ELF-1 (cell line): ENCODE results near the gene CLEC3A.

Experiments used
- DNase-seq: peaks from one replicate; pipeline ENCODE4 v3.0.0-alpha.2; 2016; ENCODE audit warnings: low read depth, low spot score

The CLEC3A gene

GRCh38 chr16:78028018-78028417 lies 5.7 kb downstream of the CLEC3A start:
- no peak for DNase-seq

GRCh38 chr16:78034530-78034929 lies 12.2 kb downstream of the CLEC3A start:
- no peak for DNase-seq

GRCh38 chr16:78035012-78035411 lies 12.7 kb downstream of the CLEC3A start:
- DNase-seq: no peak

- DNase-seq: no peak
Observed at GRCh38 chr16:78040396-78040795, 18.0 kb downstream of the CLEC3A start.

GRCh38 chr16:78045865-78046581 lies 23.7 kb downstream of the CLEC3A start:
- peak; percentile 94 for DNase-seq

GRCh38 chr16:78048319-78048718 lies 26.0 kb downstream of the CLEC3A start:
- no peak for DNase-seq

- no peak for DNase-seq
Observed at GRCh38 chr16:78050734-78051400, 28.5 kb downstream of the CLEC3A start.

GRCh38 chr16:78057803-78058564 lies 35.6 kb downstream of the CLEC3A start:
- DNase-seq: no peak

GRCh38 chr16:78059806-78060205 lies 37.5 kb downstream of the CLEC3A start:
- peak; percentile 4 for DNase-seq

GRCh38 chr16:78060295-78060694 lies 37.9 kb downstream of the CLEC3A start:
- no peak for DNase-seq

GRCh38 chr16:78060809-78061208 lies 38.5 kb downstream of the CLEC3A start:
- no peak for DNase-seq

- DNase-seq: no peak
Observed at GRCh38 chr16:78065319-78065718, 43.0 kb downstream of the CLEC3A start.

GRCh38 chr16:78069913-78070312 lies 47.6 kb downstream of the CLEC3A start:
- no peak for DNase-seq

- peak; percentile 80 for DNase-seq
Observed at GRCh38 chr16:78072275-78072674, 49.9 kb downstream of the CLEC3A start.

GRCh38 chr16:78075800-78076199 lies 53.5 kb downstream of the CLEC3A start:
- DNase-seq: peak; percentile 25

GRCh38 chr16:78081341-78081740 lies 59.0 kb downstream of the CLEC3A start:
- DNase-seq: no peak
